HepG2 (cell line): ENCODE results near the gene CEP131. TPM values are rescaled to one million over a fixed set of nuclear protein-coding genes. Genes with fewer than 3 reads are reported as not detected.

ENCODE experiments used
- BATF2 ChIP-seq: sonication (generic); formaldehyde crosslinking; IDR thresholded peaks from 2 replicates; pipeline ENCODE4 v1.8.0; 2022; ENCODE audit warnings: mild to moderate bottlenecking, missing genetic modification reagents, moderate library complexity
- EED ChIP-seq: sonication (generic); formaldehyde crosslinking; IDR thresholded peaks from 2 replicates; pipeline ENCODE4 v1.5.0; 2020; ENCODE audit warnings: mild to moderate bottlenecking, missing genetic modification reagents
- ELF3 ChIP-seq: IDR thresholded peaks from 2 replicates; pipeline ENCODE4 v1.6.1; 2016; ENCODE audit warnings: missing genetic modification reagents, missing compliant biosample characterization
- GATAD1 ChIP-seq: IDR thresholded peaks from 2 replicates; pipeline ENCODE4 v1.6.1; 2016; ENCODE audit warnings: missing genetic modification reagents, missing compliant biosample characterization
- GZF1 ChIP-seq: sonication (generic); formaldehyde crosslinking; IDR thresholded peaks from 2 replicates; pipeline ENCODE4 v1.5.1; 2020; ENCODE audit warnings: mild to moderate bottlenecking, missing genetic modification reagents
- KMT2A ChIP-seq: sonication (generic); formaldehyde crosslinking; IDR thresholded peaks from 2 replicates; pipeline ENCODE4 v1.4.0; 2020; ENCODE audit warnings: missing genetic modification reagents
- MAZ ChIP-seq, 2 experiments: sonication (generic) in 1 of 2; formaldehyde crosslinking in 1 of 2; IDR thresholded peaks; 2 replicates each; pipeline versions ENCODE4 v1.5.0 to v1.6.1; 2012 to 2020; ENCODE audit warnings: low read depth in 2 of 2, mild to moderate bottlenecking in 2 of 2, borderline replicate concordance in 1 of 2, improper control_type of control experiment in 1 of 2, low read length in 1 of 2, missing genetic modification reagents in 1 of 2, moderate library complexity in 1 of 2
- MEIS1 ChIP-seq: sonication (generic); formaldehyde crosslinking; IDR thresholded peaks from 2 replicates; pipeline ENCODE4 v1.9.0; 2021; ENCODE audit warnings: mild to moderate bottlenecking, missing genetic modification reagents, moderate library complexity, borderline replicate concordance
- NCOA5 ChIP-seq: sonication (generic); formaldehyde crosslinking; IDR thresholded peaks from 2 replicates; pipeline ENCODE4 v1.4.0; 2020; ENCODE audit warnings: missing genetic modification reagents
- PAX8 ChIP-seq: sonication (generic); formaldehyde crosslinking; IDR thresholded peaks from 2 replicates; pipeline ENCODE4 v1.8.0; 2022; ENCODE audit warnings: mild to moderate bottlenecking, missing genetic modification reagents, borderline replicate concordance
- POGZ ChIP-seq: sonication (generic); formaldehyde crosslinking; IDR thresholded peaks from 2 replicates; pipeline ENCODE4 v1.4.0; 2020; ENCODE audit warnings: mild to moderate bottlenecking, missing genetic modification reagents
- SP5 ChIP-seq: IDR thresholded peaks from 2 replicates; pipeline ENCODE4 v1.6.1; 2016; ENCODE audit warnings: low read depth, borderline replicate concordance
- STAT5B ChIP-seq: sonication (generic); formaldehyde crosslinking; IDR thresholded peaks from 2 replicates; pipeline ENCODE4 v1.4.0; 2020; ENCODE audit warnings: missing genetic modification reagents
- TIGD3 ChIP-seq: sonication (generic); formaldehyde crosslinking; IDR thresholded peaks from 2 replicates; pipeline ENCODE4 v1.5.1; 2020; ENCODE audit warnings: mild to moderate bottlenecking, missing genetic modification reagents, borderline replicate concordance
- TP53 ChIP-seq: sonication (generic); formaldehyde crosslinking; conservative IDR thresholded peaks from 2 replicates; pipeline ENCODE4 v1.4.0; 2020; ENCODE audit warnings: missing genetic modification reagents
- ZBTB26 ChIP-seq: IDR thresholded peaks from 2 replicates; pipeline ENCODE4 v1.6.1; 2016; ENCODE audit warnings: missing compliant biosample characterization, missing genetic modification reagents, borderline replicate concordance
- ZBTB8A ChIP-seq: sonication (generic); formaldehyde crosslinking; IDR thresholded peaks from 2 replicates; pipeline ENCODE4 v1.4.0; 2020; ENCODE audit warnings: mild to moderate bottlenecking, low read depth, missing genetic modification reagents, borderline replicate concordance
- ZNF367 ChIP-seq: sonication (generic); formaldehyde crosslinking; IDR thresholded peaks from 2 replicates; pipeline ENCODE4 v1.4.0; 2020; ENCODE audit warnings: missing genetic modification reagents, borderline replicate concordance
- ZNF503 ChIP-seq: sonication (generic); formaldehyde crosslinking; IDR thresholded peaks from 2 replicates; pipeline ENCODE4 v1.4.0; 2020; ENCODE audit warnings: missing genetic modification reagents
- polyA plus RNA-seq, 8 experiments: library from polyadenylated mRNA; depleted of rRNA in 3 of 8; stranded (reverse) in 7 of 8; unstranded in 1 of 8; fragments of >200 nt; fragmentation: Illumina TruSeq in 4 of 8; extraction: Trizol in 4 of 8; gene quantifications; 2 replicates each; pipeline versions ENCODE4 v1.2.1 to v1.2.3, GENCODE V29; 2011 to 2016; ENCODE audit warnings: low read depth in 4 of 8, missing spikeins in 1 of 8, mixed read lengths in 1 of 8; ENCODE audit not compliant: insufficient read depth in 1 of 8
- total RNA-seq, 5 experiments: library from RNA; depleted of rRNA; stranded (reverse); fragments of >200 nt; fragmentation: Illumina TruSeq; extraction: Trizol; gene quantifications; 2 replicates each; pipeline ENCODE4 v1.2.3, GENCODE V29; 2016; ENCODE audit warnings: low read depth in 1 of 5
- TF ChIP-seq, protein P1 (sequence below): sonication (generic); formaldehyde crosslinking; IDR thresholded peaks from 2 replicates; pipeline ENCODE4 v1.5.0; 2020; ENCODE audit warnings: mild to moderate bottlenecking, missing genetic modification reagents

The CEP131 gene
- total and polyA plus RNA-seq, 2 of the 13 experiments (the other 11 are each of a cell fraction or from before 2014, with no cell fraction given), result 5.0 to 16.8 TPM

- TF ChIP-seq, protein P1, sequence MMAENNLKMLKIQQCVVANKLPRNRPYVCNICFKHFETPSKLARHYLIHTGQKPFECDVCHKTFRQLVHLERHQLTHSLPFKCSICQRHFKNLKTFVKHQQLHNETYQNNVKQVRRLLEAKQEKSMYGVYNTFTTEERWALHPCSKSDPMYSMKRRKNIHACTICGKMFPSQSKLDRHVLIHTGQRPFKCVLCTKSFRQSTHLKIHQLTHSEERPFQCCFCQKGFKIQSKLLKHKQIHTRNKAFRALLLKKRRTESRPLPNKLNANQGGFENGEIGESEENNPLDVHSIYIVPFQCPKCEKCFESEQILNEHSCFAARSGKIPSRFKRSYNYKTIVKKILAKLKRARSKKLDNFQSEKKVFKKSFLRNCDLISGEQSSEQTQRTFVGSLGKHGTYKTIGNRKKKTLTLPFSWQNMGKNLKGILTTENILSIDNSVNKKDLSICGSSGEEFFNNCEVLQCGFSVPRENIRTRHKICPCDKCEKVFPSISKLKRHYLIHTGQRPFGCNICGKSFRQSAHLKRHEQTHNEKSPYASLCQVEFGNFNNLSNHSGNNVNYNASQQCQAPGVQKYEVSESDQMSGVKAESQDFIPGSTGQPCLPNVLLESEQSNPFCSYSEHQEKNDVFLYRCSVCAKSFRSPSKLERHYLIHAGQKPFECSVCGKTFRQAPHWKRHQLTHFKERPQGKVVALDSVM, result peak; percentile 45; the same call in 1 of the 2 replicates
- TF ChIP-seq GZF1 (CRISPR knock-in tag) (no peak), NCOA5 (CRISPR knock-in tag) (no peak; the same call in 1 of the 2 replicates), ZNF367 (CRISPR knock-in tag) (peak; percentile 22; the same call in 1 of the 2 replicates), SP5 (no peak), POGZ (no peak), MAZ (IDR thresholded peaks at IDR 0.05; ENCODE audit: borderline replicate concordance, low read depth, low read length) (no peak), MAZ (CRISPR knock-in tag; IDR thresholded peaks at IDR 0.05; ENCODE audit: low read depth) (peak; percentile 19; the same call in 1 of the 2 replicates), GATAD1 (no peak), ZBTB8A (CRISPR knock-in tag) (no peak; the same call in 1 of the 2 replicates), BATF2 (no peak), TP53 (CRISPR knock-in tag) (0 out of 2 replicates have a peak, but pooled peaks have one; percentile 51), EED (CRISPR knock-in tag) (no peak), ZNF503 (CRISPR knock-in tag) (0 out of 2 replicates have a peak, but pooled peaks have one; percentile 21), KMT2A (CRISPR knock-in tag) (0 out of 2 replicates have a peak, but pooled peaks have one; percentile 51), MEIS1 (CRISPR knock-in tag) (peak; percentile 79; the same call in 1 of the 2 replicates), STAT5B (CRISPR knock-in tag) (no peak), TIGD3 (CRISPR knock-in tag) (no peak), ZBTB26 (CRISPR knock-in tag) (no peak), ELF3 (CRISPR knock-in tag) (no peak), PAX8 (CRISPR knock-in tag) (no peak)
These were observed 22.4 kb upstream of the CEP131 start (continued) for GRCh38 chr17:81245024-81245664.
